ENCODE results near the gene EDC4. TPM values are rescaled to one million over a fixed set of nuclear protein-coding genes. Genes with fewer than 3 reads are reported as not detected.

EDC4 gene
- total and polyA plus RNA-seq, 8 donors, result 22.0 to 141 (median 42.0) TPM

DNA sequence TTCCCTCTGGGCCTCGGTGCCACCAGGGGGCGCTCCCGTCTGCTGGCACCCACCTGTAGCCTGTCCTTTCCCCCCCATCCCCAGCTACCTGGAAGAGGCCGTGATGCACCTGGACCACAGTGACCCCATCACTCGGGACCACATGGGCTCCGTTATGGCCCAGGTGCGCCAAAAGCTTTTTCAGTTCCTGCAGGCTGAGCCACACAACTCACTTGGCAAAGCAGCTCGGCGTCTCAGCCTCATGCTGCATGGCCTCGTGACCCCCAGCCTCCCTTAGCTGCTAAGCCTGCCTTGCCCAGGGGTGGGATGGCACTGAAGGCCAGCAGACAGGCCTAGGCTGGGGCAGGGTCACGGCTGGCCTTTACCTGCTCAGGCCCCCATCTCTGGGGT is 11.0 kb downstream of the EDC4 start:
- H3K4me1 ChIP-seq, result peaks cover 12 to 27% (median 15%) of the 10 kb centered on the region in 4 donors
- H3K36me3 ChIP-seq, result peaks cover 56 to 83% (median 76%) of the 10 kb centered on the region in 4 donors
- H3K27me3 ChIP-seq, result no peaks in the 10 kb centered on the region
- no peaks in the 10 kb centered on the region for H3K9me3 ChIP-seq
- DNase-seq, result peak; percentile 76 to 83
- TF ChIP-seq POLR2A (IDR thresholded peaks at IDR 0.05) (no peak), EP300 (IDR thresholded peaks at IDR 0.05) (no peak), POLR2AphosphoS5 (IDR thresholded peaks at IDR 0.05) (no peak)
- TF ChIP-seq, protein P1, sequence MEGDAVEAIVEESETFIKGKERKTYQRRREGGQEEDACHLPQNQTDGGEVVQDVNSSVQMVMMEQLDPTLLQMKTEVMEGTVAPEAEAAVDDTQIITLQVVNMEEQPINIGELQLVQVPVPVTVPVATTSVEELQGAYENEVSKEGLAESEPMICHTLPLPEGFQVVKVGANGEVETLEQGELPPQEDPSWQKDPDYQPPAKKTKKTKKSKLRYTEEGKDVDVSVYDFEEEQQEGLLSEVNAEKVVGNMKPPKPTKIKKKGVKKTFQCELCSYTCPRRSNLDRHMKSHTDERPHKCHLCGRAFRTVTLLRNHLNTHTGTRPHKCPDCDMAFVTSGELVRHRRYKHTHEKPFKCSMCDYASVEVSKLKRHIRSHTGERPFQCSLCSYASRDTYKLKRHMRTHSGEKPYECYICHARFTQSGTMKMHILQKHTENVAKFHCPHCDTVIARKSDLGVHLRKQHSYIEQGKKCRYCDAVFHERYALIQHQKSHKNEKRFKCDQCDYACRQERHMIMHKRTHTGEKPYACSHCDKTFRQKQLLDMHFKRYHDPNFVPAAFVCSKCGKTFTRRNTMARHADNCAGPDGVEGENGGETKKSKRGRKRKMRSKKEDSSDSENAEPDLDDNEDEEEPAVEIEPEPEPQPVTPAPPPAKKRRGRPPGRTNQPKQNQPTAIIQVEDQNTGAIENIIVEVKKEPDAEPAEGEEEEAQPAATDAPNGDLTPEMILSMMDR (IDR thresholded peaks at IDR 0.05), result peak in 5 of 7 experiments; percentile 59 to 91 (median 81)
- H3K27ac ChIP-seq, result peak overlapping the region in 3 of 5 donors; percentile 33 to 80 (median 47)
- WGBS, 5 donors, result 42 to 61% (median 54%) methylated on average over 7 to 11 of the region's 11 CpGs
- no peak overlapping the region for H3K4me3 ChIP-seq
- intact Hi-C loops (cut with DNase I; ENCODE audit: low total_unique reads), result loop anchor here (5.0 kb wide), 2 partner anchors 43 to 158 kb away; no protein-coding TSS in a partner anchor

DNA sequence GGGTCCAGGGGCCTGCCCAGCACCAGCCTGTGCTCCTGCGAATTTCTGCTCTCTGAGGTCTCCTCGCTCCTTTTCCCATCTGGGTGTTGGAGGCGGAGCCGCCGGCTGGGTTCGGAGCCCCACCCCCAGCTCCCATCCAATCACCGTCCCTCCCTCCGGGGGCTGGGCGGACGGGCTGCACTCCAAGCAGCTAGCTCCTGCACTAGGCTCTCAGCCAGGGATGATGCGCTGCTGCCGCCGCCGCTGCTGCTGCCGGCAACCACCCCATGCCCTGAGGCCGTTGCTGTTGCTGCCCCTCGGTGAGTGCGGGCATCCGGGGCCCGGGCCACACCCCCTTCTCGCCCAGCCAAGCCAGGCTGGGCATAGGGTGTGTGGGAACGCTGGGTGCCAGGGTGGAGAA is 11.8 kb downstream of the EDC4 start, which contains the start of gene NRN1L:
TSS of gene NRN1L (plus strand) at position 202 of the 400 bp plus-strand sequence. CDS start at position 221, 19 bp downstream.
- Histone ChIP-seq H3K36me3 (peaks cover 47 to 75% (median 67%) of the 10 kb centered on the region in 4 donors), H3K27ac (peak within 1 kb of the TSS in 4 of 5 donors; percentile 26 to 80 (median 40))
- intact Hi-C loops (cut with DNase I; ENCODE audit: low total_unique reads), result loop anchor here (5.0 kb wide), 2 partner anchors 43 to 158 kb away; no protein-coding TSS in a partner anchor

DNA sequence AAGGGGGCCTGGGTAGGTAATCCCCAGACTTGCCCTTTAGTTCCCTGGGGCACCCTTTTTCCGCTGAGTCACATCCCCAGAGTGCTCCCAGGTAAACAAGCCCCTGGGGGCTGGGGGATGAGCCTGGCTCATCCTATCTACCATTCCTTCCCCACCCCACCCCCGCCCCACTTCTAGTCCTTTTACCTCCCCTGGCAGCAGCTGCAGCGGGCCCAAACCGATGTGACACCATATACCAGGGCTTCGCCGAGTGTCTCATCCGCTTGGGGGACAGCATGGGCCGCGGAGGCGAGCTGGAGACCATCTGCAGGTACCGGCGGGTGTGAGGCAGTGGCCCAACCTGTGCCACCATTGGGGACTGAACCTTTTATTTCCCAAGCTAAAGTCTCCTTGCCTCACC is 12.7 kb downstream of the EDC4 start:
- H3K4me3 ChIP-seq, result no peak overlapping the region
- H3K4me1 ChIP-seq, result peaks cover 12 to 27% (median 15%) of the 10 kb centered on the region in 4 donors
- H3K27me3 ChIP-seq, result no peaks in the 10 kb centered on the region
- intact Hi-C loops (cut with DNase I; ENCODE audit: low total_unique reads), result no loop called here
- H3K9me3 ChIP-seq, result no peaks in the 10 kb centered on the region
- 92 to 96% (median 94%) methylated on average over 12 of the region's 12 CpGs for WGBS, 5 donors
- H3K36me3 ChIP-seq, result peaks cover 39 to 67% (median 59%) of the 10 kb centered on the region in 4 donors
- DNase-seq, result no peak
- TF ChIP-seq POLR2A (IDR thresholded peaks at IDR 0.05), result no peak
- TF ChIP-seq, protein P1 (IDR thresholded peaks at IDR 0.05), result no peak
- TF ChIP-seq POLR2AphosphoS5 (IDR thresholded peaks at IDR 0.05), result no peak
- no peak for TF ChIP-seq EP300 (IDR thresholded peaks at IDR 0.05)
- H3K27ac ChIP-seq, result peak overlapping the region in 2 of 5 donors; percentile 33 to 80

More for the DNA sequence above, 11.8 kb downstream of the EDC4 start, which contains the start of gene NRN1L:
- peak; percentile 89 to 94 for DNase-seq
- no peaks in the 10 kb centered on the region for H3K9me3 ChIP-seq
- H3K27me3 ChIP-seq, result no peaks in the 10 kb centered on the region
- 18 to 39% (median 27%) methylated on average over 20 to 22 of the region's 22 CpGs for WGBS, 5 donors
- H3K4me3 ChIP-seq, result peak within 1 kb of the TSS in 2 of 4 donors; percentile 18 to 26
- H3K4me1 ChIP-seq, result peaks cover 12 to 27% (median 15%) of the 10 kb centered on the region in 4 donors
- TF ChIP-seq, protein P1 (IDR thresholded peaks at IDR 0.05), result no peak
- TF ChIP-seq POLR2AphosphoS5 (IDR thresholded peaks at IDR 0.05), result peak in 1 of 3 donors; percentile 72

GRCh38 chr16:67885976-67886375 is 13.1 kb downstream of the EDC4 start:
- 92 to 98% (median 95%) methylated on average over 10 to 19 of the region's 19 CpGs for WGBS, 5 donors

More at GRCh38 chr16:67885976-67886375, 13.1 kb downstream of the EDC4 start:
- H3K4me1 ChIP-seq, result peaks cover 12 to 27% (median 15%) of the 10 kb centered on the region in 4 donors
- H3K9me3 ChIP-seq, result no peaks in the 10 kb centered on the region
- intact Hi-C loops (cut with DNase I; ENCODE audit: low total_unique reads), result no loop called here
- TF ChIP-seq POLR2A (IDR thresholded peaks at IDR 0.05), result no peak
- TF ChIP-seq POLR2AphosphoS5 (IDR thresholded peaks at IDR 0.05), result no peak
- TF ChIP-seq, protein P1 (IDR thresholded peaks at IDR 0.05), result no peak
- TF ChIP-seq EP300 (IDR thresholded peaks at IDR 0.05), result no peak
- H3K4me3 ChIP-seq, result no peak overlapping the region
- DNase-seq, result no peak
- H3K36me3 ChIP-seq, result peaks cover 35 to 62% (median 54%) of the 10 kb centered on the region in 4 donors
- H3K27me3 ChIP-seq, result no peaks in the 10 kb centered on the region
- no peak overlapping the region for H3K27ac ChIP-seq

All from stomach (tissue), 9 donors.